Effector CD8-positive, alpha-beta T cell (primary cell): ENCODE results near the gene FGFBP2.

Source experiments
- DNase-seq: peaks from one replicate; lab custom pipeline; 2025; lab: John Stamatoyannopoulos, UW

FGFBP2 gene

DNA sequence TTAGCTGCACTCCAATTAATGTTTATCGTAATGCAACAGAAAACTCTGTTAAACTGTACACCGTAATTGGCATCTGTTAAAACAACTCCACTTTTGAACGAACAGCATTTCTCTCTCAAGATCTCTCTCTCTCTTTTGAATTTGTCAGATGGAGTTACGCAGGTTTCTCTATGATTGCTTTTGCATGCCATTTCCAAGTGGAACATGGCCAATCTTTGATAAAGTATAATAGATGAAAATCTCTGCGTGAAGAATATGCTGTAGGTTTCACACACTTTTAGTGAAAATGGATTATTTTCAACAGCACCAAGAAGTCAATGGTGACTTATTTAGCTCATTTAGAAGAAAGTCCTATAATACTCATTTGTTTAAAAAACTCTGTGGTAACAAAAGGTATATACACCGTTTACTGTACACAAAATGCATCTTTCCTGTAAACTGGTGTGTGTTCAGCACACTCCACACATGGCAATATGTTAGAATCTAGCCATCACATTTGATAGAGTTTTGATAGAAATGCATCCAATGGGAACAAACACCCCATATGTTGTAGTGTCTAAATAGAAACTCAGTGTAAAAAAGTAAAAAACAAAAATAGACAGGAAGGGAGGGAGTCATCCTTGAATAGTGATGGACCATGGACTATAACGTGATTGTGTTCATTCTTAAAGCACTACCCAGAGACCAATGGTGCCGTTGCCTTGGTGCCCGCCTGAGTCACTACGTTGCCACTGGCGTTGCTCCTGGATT is 5.8 kb upstream of the FGFBP2 start:
- no peak for DNase-seq

DNA sequence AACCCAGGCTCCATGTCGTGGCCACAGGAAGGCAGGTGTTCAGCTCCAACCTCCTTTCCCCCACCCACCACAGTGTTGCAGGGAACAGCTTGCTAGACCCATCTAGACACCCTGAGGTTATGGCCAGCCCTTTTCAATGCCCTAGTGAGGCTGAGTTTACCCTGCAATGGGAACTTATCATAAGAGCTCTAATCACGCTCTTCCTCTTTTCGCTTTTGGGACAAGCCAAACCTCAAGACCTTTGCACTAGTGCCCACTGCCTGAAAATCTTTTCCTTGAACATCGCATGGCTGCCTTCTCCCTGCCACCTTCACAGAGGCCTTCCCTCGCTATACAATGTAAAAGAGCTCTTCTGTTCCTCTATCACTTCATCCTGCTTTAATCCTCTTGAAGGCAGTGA is 2.4 kb upstream of the FGFBP2 start:
- no peak for DNase-seq

DNA sequence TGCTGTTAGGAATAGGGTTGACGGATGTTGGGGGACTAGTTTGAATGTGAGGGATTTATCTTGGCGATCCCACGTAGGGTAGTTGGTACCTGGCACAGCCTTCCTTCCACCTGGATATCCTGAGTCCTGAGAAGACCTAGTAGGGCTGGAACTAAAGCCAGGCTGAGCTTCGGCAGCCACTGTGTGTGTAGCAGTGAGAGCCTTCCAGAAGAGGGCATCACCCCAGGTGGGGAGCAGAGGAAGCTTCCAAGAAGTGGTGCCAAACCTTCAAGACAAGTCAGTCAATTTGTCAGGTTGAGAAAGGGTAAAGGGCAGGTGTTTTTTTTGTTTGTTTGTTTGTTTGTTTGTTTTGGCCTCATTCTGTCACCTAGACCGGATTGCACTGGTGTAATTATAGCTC is 1.2 kb upstream of the FGFBP2 start:
- no peak for DNase-seq

DNA sequence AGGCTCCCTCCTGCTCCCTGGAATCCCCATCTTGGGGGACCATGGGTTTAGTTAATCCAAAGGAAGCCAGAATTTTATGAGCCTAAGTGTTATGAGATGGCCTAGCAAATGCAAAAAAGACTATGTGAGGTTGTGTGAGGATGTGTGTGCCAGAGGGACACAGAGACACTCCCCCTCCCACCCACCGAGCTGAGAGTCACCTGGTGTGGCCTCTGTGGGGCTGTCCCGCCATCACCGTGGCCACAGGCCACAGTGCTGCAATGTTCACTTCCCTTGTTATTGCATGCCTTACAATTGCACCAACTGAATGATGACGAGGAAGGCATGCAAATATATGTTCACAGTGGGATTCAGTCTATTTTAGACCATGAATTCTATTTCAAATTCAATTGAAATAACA is 601 bp upstream of the FGFBP2 start:
- peak; percentile 1 for DNase-seq

DNA sequence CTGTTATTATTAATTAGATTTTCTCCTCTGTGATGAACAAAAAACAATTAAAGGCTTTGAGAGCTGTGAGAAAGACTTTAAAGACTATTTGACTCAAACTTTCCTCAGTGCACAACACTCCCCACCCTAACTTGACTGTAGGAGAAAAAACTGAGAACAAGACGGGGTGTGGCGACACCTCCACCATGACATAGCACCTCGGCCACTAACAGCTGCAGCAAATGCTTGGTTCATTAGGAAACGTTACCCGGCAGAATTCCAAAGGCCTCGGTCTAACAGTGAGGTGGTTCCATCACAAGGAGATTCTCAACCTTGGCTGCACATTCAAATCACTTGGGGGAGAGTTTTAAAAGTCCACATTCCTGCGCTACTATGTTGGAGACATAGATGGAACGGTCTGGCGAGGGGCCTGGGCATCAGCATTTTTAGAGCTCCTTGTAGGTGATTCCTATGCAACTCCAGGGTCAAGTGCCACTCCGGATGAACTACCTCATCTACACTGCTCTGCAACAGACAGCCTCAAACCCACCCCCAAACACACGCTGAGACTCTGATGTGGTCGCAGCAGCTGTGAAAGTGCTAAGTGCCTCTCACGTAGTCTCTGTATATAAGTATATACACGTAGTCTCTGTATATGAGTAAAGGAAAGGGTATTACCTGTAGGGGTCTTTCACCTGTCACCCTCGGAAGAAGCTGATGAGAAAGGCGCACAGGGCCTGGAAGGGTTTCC is 1.0 kb downstream of the FGFBP2 start:
- peak; percentile 1 for DNase-seq

DNA sequence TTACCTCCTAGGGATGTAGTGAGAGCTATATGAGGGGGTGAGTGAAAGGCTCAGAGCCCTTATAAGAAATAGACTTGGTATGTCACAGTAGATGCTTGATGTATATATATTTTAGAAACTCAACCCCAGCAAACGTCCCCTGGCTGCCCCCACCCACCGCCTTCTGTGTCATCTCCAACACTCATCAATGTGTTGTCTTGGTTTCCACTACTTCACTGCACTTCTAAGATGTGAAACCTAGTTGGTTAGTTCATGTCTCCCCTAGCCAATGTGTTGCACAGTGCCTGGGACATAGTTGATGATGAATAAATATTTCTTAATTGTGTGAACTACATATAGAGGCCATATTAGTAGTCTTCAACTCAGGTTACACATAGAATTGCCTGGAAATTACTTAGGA is 4.4 kb downstream of the FGFBP2 start:
- DNase-seq, result no peak

DNA sequence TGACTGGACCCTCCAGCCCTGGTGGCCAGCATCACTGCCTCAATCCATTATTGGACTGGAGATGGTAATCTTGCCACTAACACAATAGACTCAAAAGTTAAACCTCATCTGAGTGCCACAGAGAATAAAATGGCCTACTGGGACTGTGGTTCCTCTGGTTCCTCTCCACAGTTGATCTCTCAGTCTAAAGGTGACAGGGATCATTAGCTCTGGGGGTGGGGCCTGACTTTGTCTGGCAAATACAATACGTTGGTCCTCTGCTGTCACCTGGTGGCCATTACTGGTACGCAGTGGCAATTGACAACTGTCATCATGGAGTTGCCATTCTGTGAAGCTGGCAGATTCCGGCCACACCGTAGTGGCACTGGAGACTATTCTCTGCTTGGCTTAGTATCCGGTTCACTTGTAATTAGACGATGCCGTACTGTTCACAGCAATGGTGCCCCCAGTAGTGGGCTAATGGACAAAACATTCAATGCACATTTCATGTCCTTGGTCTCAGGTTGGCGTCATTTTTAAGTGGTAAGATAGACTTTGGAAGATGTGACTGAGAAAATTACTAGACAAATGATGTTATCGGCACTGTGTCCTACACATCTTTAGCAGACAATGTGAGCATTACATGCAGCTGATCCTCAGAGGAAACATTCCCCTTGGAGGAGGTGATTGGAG is 6.7 kb downstream of the FGFBP2 start:
- peak; percentile 61 for DNase-seq

DNA sequence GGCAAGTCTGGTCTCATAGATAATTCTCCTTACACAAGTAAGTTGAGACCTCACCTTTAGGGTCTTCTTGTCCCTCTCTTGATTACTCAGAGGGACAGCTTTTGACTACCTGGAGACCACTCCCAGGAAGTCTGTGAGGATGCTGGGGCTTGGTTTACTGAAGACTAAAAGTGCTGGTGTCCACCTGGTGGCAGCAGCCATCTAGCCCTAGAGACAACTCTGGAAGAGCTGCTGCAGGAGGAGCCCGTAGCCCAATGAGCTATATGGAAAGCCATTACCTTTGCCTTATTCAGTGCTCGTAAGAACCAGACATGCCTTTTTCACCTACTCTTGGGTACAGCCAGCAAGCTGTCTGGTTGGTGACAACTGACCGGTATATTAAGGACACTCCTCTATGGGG is 7.3 kb downstream of the FGFBP2 start:
- DNase-seq, result no peak

DNA sequence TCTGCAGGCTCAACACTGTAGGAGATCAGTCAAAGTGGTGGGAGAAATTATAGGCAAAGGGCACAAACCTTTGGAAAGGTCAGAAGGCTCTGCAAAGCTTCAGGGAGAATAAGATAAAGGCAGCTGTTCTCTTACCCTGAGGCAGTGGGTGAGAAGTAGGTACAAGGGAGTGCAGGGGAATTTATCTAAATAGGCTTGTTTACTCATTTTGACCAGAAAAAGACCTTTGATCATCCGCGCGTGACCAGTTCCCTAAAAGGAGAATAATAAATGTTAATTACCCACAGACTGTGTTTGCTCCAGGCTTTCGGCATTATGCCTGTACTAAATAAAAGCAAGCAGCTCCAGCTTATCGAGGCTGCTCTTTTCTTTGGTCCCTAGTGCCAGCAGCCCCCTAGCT is 9.3 kb downstream of the FGFBP2 start:
- DNase-seq, result no peak

DNA sequence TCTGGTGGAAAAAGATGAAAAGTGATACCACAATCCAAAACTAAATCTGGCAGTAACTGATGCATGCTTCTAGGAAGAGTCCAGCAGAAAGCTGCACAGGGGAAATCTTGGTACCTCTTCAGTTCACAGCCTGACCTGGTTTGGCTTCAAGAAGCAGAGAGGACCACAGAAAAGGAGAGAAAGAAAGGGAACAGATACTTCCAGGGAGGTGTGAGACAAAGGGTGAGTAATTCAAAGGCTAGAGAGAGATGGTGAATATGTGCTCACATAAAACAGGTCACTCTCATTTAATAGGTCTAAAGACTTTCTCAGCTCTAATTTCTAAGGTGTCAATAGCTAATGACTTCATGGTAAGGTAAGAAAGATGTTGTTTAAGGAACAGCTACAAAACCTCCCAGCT is 11.2 kb downstream of the FGFBP2 start:
- DNase-seq, result no peak

DNA sequence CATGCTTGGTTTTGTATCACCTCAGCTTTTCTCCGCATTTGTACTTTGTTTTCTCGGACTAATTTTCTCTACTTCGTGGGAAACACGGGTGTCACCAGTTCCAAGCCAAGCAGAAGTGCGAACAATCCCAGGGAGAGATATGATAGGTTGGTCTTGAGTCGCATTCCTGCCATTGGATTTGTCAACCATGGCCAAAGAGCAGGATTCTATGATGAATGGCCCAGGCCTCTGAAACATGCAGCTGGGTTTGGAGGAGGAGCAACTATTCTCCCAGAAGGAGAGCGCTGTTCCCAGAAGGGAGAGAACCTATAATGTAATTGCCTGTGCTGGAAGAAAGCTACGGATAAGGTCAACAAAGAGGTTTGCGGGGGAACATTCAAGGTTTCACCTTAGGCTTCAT is 14.1 kb downstream of the FGFBP2 start:
- no peak for DNase-seq

DNA sequence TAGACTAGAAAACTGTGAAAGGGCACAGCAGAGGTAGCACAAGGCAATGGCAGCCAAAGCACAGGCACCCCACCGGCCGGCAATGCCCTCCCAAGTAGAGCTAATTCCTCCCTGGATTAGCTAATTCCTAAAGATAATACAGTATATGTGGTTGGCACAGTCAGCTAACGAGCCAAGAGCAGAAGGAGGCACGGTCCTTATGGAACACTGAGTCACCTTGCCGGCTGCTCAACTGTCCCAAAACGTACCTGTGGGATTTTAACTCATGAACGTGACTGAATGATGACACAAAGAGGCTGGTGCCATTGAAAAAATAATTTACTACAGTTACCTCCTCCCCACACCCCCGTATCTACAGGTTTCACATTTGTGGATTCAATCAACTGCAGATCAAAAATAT is 15.3 kb downstream of the FGFBP2 start:
- DNase-seq, result no peak

DNA sequence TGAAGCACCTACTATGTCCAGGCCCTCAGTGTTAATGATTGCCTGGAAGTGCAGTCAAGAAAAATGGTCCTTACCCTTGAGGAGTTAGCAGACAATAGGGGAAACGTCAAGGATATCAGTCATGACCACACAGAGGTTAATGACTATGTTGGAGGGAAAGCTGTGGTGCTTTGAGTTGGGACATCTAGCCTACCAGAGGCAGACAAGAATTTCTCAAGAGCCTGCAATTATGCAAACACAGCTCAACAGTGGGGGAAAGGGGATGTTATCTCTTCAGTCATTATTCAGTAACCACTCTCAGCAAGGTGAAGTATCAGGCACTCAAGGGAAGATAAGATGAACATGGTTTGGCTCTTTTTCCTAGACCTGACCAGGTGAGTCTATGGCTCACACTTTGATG is 17.5 kb downstream of the FGFBP2 start:
- DNase-seq, result no peak

DNA sequence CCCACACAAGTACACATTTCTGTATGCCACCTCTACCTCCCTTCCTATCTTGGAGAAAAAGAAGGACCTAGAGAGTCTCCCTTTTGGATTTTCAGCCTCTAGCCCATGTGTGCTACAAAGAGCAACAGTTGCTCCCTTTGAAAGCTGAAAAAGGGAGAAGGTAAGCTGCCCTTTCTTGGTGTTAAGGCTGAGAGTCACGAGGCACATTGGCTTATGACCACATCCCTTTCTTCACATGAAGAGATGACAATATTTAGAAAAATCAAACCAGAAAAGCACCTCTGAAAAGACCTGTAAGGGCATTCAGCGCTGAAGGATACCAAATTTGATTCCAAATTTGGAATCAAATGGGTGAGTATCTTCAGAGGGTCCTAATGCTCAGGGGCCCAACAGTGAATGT is 18.1 kb downstream of the FGFBP2 start:
- DNase-seq, result no peak

DNA sequence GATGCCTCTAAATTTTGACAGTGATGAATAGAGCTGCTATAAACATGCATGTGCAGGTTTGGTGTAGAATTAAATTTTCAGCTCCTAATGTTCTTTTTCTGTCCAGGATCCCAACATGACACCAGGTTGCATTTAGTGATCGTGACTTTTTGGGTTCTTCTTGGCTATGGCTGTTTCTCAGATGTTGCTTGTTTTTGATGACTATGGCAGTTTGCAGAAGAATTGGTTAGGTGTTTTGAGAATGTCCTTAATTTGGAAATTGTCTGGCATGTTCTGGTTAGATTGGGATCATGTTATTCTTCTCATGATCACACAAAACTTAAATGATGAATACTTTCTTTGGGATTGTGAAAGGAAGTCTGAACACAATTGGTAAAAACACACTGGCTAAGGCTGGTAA is 20.7 kb downstream of the FGFBP2 start:
- no peak for DNase-seq

DNA sequence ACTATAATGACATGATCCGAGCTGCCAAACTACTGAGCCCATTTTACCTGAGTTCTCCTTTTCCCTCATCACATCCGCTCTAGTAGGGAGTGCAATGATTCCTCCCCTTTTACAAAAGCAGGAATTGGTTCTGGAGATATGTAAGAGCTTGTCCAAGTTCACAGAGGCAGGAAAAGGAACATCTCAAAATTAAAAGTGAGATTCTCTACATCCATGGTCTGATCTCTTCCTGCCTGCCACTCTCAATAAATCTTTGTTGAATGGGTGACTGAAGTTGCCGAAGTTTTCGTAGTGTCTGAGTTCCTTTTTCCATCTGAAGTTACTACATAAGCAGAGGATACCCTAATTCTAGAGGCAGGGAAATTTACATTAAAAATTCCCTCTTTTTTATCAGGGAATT is 24.3 kb downstream of the FGFBP2 start, which contains the start of gene FGFBP1:
Gene FGFBP1, minus strand, starts transcription at position 101 of the 400 bp plus-strand sequence. CDS start 2,108 bp downstream, outside the sequence.
- DNase-seq, result no peak

DNA sequence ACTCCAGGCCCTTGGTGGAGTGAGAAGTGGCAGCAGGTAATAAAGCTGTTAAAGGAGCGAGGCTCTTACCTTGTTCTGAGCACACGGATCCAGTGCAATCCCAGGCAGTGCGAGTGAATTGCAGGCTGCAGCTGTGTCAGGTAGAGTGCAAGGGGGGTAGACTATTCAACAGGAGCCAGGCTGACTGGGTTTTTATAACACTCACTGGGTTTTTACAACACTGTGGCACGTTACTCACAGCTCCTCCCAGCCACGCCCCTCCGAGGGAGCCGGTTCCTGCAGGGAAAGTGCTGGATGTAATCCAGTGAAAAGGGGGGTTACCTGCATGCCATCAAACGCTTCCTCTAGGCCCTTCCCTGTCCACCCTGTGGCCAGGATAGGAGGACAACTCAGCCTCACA is 24.8 kb downstream of the FGFBP2 start:
- DNase-seq, result no peak

DNA sequence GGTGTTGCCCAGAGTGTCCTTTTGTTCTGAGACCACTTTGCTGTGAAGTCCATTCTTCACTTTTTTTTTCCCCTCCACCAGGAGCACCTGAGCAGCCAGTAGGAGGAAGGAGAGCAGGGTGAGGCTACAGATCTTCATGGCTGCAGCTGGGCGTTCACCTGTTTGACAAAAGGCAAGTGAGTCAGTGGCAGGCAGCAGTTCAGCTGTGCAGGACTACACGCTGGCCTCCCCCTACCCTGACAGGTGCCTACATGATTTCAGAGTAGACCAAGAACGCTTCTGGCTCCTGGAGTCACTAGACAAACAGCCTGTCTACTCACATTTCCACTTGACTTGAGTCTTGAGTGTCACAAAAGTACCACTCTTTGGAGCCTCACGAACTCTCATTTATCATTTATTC is 26.5 kb downstream of the FGFBP2 start:
- DNase-seq, result no peak

DNA sequence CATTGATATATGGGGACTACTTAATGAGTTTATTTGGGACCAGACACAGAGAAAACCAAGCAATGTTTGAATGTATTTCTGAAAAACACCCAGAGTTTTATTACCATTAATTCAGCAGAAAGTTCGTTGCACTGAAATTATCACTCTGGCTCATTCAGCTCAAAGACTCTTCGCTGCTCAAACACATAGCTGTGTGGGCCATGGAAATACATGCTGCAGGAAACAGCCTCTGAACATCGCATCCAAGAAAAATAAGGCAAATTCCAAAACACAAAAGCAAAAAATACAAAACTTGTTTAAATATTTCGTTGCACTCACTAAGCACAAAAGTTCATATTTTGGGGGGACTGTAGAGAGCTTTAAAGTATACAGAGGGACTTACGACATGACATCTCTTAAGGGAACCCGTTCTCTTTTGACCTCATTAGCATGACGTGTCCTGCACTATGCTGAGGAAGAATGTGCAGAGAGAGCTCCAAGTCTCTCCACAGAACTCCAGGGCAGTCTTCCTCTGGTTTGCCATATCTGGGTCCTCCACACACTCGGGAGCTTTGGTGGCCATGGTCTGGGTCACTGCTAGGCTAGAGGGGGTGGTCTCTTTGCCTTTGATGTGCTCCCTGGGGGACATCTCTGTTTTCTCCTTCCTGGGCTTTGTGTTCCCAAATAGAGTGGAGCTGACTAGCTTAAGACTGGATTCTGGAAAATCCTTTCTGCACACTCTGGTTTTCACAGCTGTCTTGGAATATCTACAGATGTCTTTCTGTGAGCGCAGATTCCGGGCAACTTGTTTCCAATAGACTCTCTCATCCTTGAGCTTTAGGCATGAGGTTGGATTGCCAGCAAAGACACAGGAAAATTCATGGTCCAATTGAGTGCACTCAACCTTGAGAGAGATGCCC is 27.2 kb downstream of the FGFBP2 start:
- DNase-seq, result no peak

DNA sequence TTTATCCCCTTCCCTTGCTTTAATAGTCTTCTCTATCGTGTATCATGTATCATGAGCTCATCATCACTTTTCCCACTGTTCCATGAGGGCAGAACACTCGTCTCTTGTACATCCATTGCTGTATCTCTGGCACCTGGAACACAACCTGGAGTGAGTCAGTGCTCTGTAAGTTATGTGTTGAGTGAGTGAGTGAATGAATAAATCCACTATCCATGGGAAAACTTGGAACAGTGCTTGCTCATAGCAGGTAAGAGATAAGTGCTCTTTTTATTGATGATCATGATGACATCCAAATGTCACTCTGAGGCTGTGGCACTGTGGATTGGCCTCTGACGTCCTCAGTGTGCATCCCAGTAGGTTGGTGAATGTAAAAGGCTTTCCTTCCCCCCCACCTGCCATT is 28.7 kb downstream of the FGFBP2 start:
- DNase-seq, result no peak

DNA sequence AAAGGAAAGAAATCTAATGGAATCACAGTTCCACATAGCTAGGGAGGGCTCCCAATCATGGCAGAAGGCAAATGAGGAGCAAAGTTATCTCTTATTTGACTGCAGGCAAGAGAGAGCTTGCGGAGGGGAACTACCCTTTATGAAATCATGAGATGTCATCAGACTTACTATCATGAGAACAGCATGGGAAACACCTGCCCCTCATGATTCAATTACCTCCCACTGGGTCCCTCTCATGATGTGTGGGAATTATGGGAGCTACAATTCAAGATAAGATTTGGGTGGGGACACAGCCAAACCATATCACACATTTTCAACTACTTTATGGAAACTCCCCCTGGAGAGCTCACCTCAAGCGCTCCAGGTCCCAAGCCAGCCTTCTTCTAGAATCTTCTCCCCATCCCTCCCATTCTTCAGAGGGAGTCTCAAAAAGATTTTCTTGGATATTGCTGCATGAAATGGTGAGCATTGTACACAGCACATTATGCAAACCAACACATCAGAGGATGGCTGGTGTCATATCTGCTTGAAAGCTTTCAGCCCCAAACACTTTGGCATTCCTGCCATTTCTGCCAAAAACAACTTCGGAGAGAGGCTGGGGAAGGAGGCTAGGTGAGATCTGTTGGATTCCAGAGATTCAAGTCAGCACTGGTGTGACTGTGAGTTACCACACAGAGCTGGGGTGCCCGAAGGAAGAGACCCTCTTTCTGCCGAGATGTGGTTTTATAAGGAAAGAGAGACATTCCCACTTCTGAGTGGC is 31.3 kb downstream of the FGFBP2 start:
- no peak for DNase-seq
